Keratinocyte (primary cell): ENCODE data around the gene DRD3. TPM values are rescaled to one million over a fixed set of nuclear protein-coding genes. Genes with fewer than 3 reads are reported as not detected.

Source experiments
- DNase-seq: peaks from one replicate; pipeline ENCODE4 v3.0.0-alpha.2; 2011; ENCODE audit warnings: low read depth, missing footprints, low spot score
- FAIRE-seq: peaks from 2 replicates; lab custom pipeline; 2011; peaks lifted over from hg19 to GRCh38; lab: Jason Lieb, UNC
- H2AFZ ChIP-seq: 2 replicates; pipeline ENCODE4 v1.6.0; 2012; ENCODE audit warnings: low read length, control low read depth, inconsistent platforms; ENCODE audit not compliant: control insufficient read depth
- H3K27ac ChIP-seq: 2 replicates; pipeline ENCODE4 v1.5.1; 2011; ENCODE audit warnings: low read length; ENCODE audit not compliant: control insufficient read depth, insufficient read depth
- H3K27me3 ChIP-seq: 3 replicates; pipeline ENCODE4 v1.6.0; 2011; ENCODE audit warnings: low read length; ENCODE audit not compliant: control insufficient read depth, insufficient read depth; ENCODE audit errors: extremely low read depth
- H3K36me3 ChIP-seq, 2 experiments: 2 replicates in 1 of 2; 3 replicates in 1 of 2; pipeline ENCODE4 v1.5.1; 2011; ENCODE audit warnings: low read length in 2 of 2, mild to moderate bottlenecking in 1 of 2; ENCODE audit not compliant: control insufficient read depth in 2 of 2, insufficient read depth in 2 of 2; ENCODE audit errors: extremely low read depth in 1 of 2
- H3K4me1 ChIP-seq: 3 replicates; pipeline ENCODE4 v1.5.1; 2011; ENCODE audit warnings: low read length; ENCODE audit not compliant: control insufficient read depth, insufficient read depth; ENCODE audit errors: extremely low read depth
- H3K4me2 ChIP-seq: 3 replicates; pipeline ENCODE4 v1.6.0; 2011; ENCODE audit warnings: low read depth, low read length; ENCODE audit not compliant: control insufficient read depth, insufficient read depth; ENCODE audit errors: extremely low read depth
- H3K4me3 ChIP-seq, 3 experiments: fragments of 200-600 bp in 1 of 3; sonication (generic) in 1 of 3; 2 replicates in 2 of 3; 3 replicates in 1 of 3; pipeline ENCODE4 v1.5.1; 2011 to 2016; ENCODE audit warnings: low read length in 3 of 3, mild to moderate bottlenecking in 3 of 3, control low read depth in 2 of 3, inconsistent platforms in 1 of 3, low read depth in 1 of 3, mixed read lengths in 1 of 3, mixed run types in 1 of 3, moderate library complexity in 1 of 3; ENCODE audit not compliant: control insufficient read depth in 2 of 3, insufficient read depth in 2 of 3; ENCODE audit errors: extremely low read depth in 1 of 3
- H3K79me2 ChIP-seq: 2 replicates; pipeline ENCODE4 v1.6.0; 2012; ENCODE audit warnings: low read length; ENCODE audit not compliant: control insufficient read depth, insufficient read depth
- H3K9ac ChIP-seq: 3 replicates; pipeline ENCODE4 v1.6.0; 2011; ENCODE audit warnings: low read length; ENCODE audit not compliant: control insufficient read depth, insufficient read depth; ENCODE audit errors: extremely low read depth
- H3K9me1 ChIP-seq: 3 replicates; pipeline ENCODE4 v1.6.0; 2011; ENCODE audit warnings: low read length; ENCODE audit not compliant: control insufficient read depth, insufficient read depth; ENCODE audit errors: extremely low read depth
- H3K9me3 ChIP-seq: 2 replicates; pipeline ENCODE4 v1.5.1; 2012; ENCODE audit warnings: low read depth, low read length; ENCODE audit not compliant: control insufficient read depth
- H4K20me1 ChIP-seq: 3 replicates; pipeline ENCODE4 v1.6.0; 2011; ENCODE audit warnings: low read length; ENCODE audit not compliant: control insufficient read depth, insufficient read depth; ENCODE audit errors: extremely low read depth
- EZH2 ChIP-seq: IDR thresholded peaks from one replicate; pipeline ENCODE4 v1.6.1; 2012; ENCODE audit warnings: inconsistent platforms, mild to moderate bottlenecking, low read length, moderate library complexity
- dilution Hi-C: fragments of 300-500 bp; cut with MboI; formaldehyde crosslinking; loops from one replicate; pipeline ENCODE4 v1.7.0; 2020; ENCODE audit warnings: low sequenced_read_pairs; ENCODE audit not compliant: extremely low pct_ligation_motif_present
- polyA plus RNA-seq, 5 experiments: library from polyadenylated mRNA; depleted of rRNA in 3 of 5; stranded (reverse) in 3 of 5; stranded (forward) in 1 of 5; unstranded in 1 of 5; fragments of >200 nt; gene quantifications; 1 replicate in 1 of 5; 2 replicates in 3 of 5; 3 replicates in 1 of 5; pipeline versions ENCODE4 v1.2.1 to v1.2.3, GENCODE V29; 2011 to 2012; ENCODE audit warnings: missing spikeins in 2 of 5, low read depth in 1 of 5, low replicate concordance in 1 of 5
- TF ChIP-seq, protein P1 (sequence below), 3 experiments: IDR thresholded peaks in 1 of 3; conservative IDR thresholded peaks in 1 of 3; optimal IDR thresholded peaks in 1 of 3; 2 replicates in 2 of 3; 3 replicates in 1 of 3; pipeline versions ENCODE3 to v1.5.1; 2011; ENCODE audit warnings: low read length in 3 of 3, mild to moderate bottlenecking in 3 of 3, moderate library complexity in 2 of 3, control low read depth in 1 of 3, inconsistent platforms in 1 of 3; ENCODE audit not compliant: insufficient read depth in 2 of 3; ENCODE audit errors: extremely low read depth in 1 of 3

The DRD3 gene
- polyA plus RNA-seq, 1 donor (not counting 4 experiments of a cell fraction or from before 2014, with no cell fraction given) = not detected

DNA sequence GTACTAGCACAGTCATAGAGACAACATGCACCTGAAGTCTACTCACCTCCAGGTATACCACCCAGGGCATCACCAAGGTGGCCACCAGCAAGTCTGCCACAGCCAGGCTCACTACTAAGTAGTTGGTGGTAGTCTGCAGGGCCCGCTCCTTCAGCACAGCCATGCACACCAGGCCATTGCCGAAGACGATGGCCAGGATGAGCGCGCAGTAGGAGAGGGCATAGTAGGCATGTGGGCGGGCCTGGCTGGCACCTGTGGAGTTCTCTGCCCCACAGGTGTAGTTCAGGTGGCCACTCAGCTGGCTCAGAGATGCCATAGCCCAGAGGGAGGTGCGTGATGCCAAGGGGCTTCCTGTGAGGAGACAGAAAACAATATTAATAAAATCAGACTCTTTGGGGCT lies 7.2 kb downstream of the DRD3 start:
- TF ChIP-seq EZH2 = no peak
- TF ChIP-seq, protein P1, sequence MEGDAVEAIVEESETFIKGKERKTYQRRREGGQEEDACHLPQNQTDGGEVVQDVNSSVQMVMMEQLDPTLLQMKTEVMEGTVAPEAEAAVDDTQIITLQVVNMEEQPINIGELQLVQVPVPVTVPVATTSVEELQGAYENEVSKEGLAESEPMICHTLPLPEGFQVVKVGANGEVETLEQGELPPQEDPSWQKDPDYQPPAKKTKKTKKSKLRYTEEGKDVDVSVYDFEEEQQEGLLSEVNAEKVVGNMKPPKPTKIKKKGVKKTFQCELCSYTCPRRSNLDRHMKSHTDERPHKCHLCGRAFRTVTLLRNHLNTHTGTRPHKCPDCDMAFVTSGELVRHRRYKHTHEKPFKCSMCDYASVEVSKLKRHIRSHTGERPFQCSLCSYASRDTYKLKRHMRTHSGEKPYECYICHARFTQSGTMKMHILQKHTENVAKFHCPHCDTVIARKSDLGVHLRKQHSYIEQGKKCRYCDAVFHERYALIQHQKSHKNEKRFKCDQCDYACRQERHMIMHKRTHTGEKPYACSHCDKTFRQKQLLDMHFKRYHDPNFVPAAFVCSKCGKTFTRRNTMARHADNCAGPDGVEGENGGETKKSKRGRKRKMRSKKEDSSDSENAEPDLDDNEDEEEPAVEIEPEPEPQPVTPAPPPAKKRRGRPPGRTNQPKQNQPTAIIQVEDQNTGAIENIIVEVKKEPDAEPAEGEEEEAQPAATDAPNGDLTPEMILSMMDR (optimal IDR thresholded peaks at IDR 0.05 in 1 of 3, IDR thresholded peaks at IDR 0.05 in 1 of 3, conservative IDR thresholded peaks at IDR 0.05 in 1 of 3; ENCODE audit: extremely low read depth in 1 of 3, insufficient read depth in 2 of 3, low read length in 3 of 3) = no peak
- DNase-seq (no peak), FAIRE-seq (no peak)
- Histone ChIP-seq H3K36me3 (no peaks in the 10 kb centered on the region), H3K79me2 (no peaks in the 10 kb centered on the region), H3K4me2 (no peak overlapping the region), H3K27ac (no peak overlapping the region), H3K4me3 (no peak overlapping the region), H2AFZ (no peak overlapping the region), H3K27me3 (no peaks in the 10 kb centered on the region), H3K4me1 (no peaks in the 10 kb centered on the region), H4K20me1 (no peaks in the 10 kb centered on the region), H3K9me1 (no peaks in the 10 kb centered on the region), H3K9me3 (no peaks in the 10 kb centered on the region), H3K9ac (no peak overlapping the region)
- dilution Hi-C loops = no loop called here

DNA sequence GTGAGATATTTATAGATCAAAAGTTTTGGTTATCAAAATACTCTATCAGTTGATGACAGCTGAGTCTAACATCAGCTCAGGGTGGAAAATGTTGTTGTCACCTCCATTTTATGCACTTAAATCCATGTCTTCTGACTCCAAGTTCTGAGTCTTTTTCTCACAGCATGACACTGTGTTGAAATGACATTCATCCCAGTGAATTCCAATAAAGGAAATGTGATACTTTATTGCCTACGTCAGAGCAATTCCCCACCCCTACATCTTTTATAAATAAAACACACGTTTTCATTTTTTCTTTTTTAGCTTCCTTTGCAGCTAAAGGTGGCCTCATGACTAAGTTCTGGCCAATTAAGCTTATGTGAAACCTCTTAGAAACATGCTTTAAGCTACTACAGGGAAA lies 10.7 kb downstream of the DRD3 start:
- FAIRE-seq (no peak), DNase-seq (no peak)
- no peaks in the 10 kb centered on the region for H3K4me1 ChIP-seq
- H3K79me2 ChIP-seq = no peaks in the 10 kb centered on the region
- no peaks in the 10 kb centered on the region for H3K9me3 ChIP-seq
- no peak overlapping the region for H3K9ac ChIP-seq
- no peaks in the 10 kb centered on the region for H3K36me3 ChIP-seq
- no peak overlapping the region for H3K27ac ChIP-seq
- no peaks in the 10 kb centered on the region for H3K9me1 ChIP-seq
- no peaks in the 10 kb centered on the region for H3K27me3 ChIP-seq
- H3K4me2 ChIP-seq = no peak overlapping the region
- H3K4me3 ChIP-seq = no peak overlapping the region
- no peaks in the 10 kb centered on the region for H4K20me1 ChIP-seq
- H2AFZ ChIP-seq = no peak overlapping the region
- TF ChIP-seq, protein P1 (optimal IDR thresholded peaks at IDR 0.05 in 1 of 3, IDR thresholded peaks at IDR 0.05 in 1 of 3, conservative IDR thresholded peaks at IDR 0.05 in 1 of 3; ENCODE audit: extremely low read depth in 1 of 3, insufficient read depth in 2 of 3, low read length in 3 of 3) = no peak
- no peak for TF ChIP-seq EZH2
- dilution Hi-C loops = no loop called here
